Measurements from ENCODE around the gene KREMEN1.
A peak's percentile ranks its signal among the peaks of the same experiment; 100 is the strongest.

Gene KREMEN1

GRCh38 chr22:29204455-29205183, 131.8 kb downstream of the KREMEN1 start:
- Histone ChIP-seq H3K27me3 (ENCODE audit: insufficient read depth, poor library complexity, severe bottlenecking) (no peaks in the 10 kb centered on the region), H3K27ac (replicated peaks) (0 out of 2 replicates have a peak overlapping the region, but pooled peaks have one; percentile 7), H3K4me3 (replicated peaks; ENCODE audit: insufficient read depth, low read length) (no peak overlapping the region)
- TF ChIP-seq POLR2AphosphoS5 (IDR thresholded peaks at IDR 0.05; ENCODE audit: low read depth) (no peak), CTCF (IDR thresholded peaks at IDR 0.05; ENCODE audit: insufficient read depth, low read length) (no peak), SPI1 (IDR thresholded peaks at IDR 0.05; ENCODE audit: borderline replicate concordance, low read depth) (no peak), REST (IDR thresholded peaks at IDR 0.05; ENCODE audit: insufficient replicate concordance, low read depth) (no peak), GABPA (IDR thresholded peaks at IDR 0.05; ENCODE audit: low read depth) (no peak)
- no peak for DNase-seq (ENCODE audit: low read depth in 1 of 2, low spot score in 1 of 2)

- no peak for DNase-seq (ENCODE audit: low read depth in 1 of 2, low spot score in 1 of 2)
- Histone ChIP-seq H3K4me3 (replicated peaks; ENCODE audit: insufficient read depth, low read length) (peak overlapping the region; percentile 10; the same call in 1 of the 2 replicates), H3K27me3 (ENCODE audit: insufficient read depth, poor library complexity, severe bottlenecking) (no peaks in the 10 kb centered on the region), H3K27ac (replicated peaks) (no peak overlapping the region)
- TF ChIP-seq POLR2AphosphoS5 (IDR thresholded peaks at IDR 0.05; ENCODE audit: low read depth) (no peak), GABPA (IDR thresholded peaks at IDR 0.05; ENCODE audit: low read depth) (no peak), REST (IDR thresholded peaks at IDR 0.05; ENCODE audit: insufficient replicate concordance, low read depth) (no peak), CTCF (IDR thresholded peaks at IDR 0.05; ENCODE audit: insufficient read depth, low read length) (no peak), SPI1 (IDR thresholded peaks at IDR 0.05; ENCODE audit: borderline replicate concordance, low read depth) (no peak)
Measured at GRCh38 chr22:29205252-29205593, 132.4 kb downstream of the KREMEN1 start.

- H3K4me3 ChIP-seq (replicated peaks; ENCODE audit: insufficient read depth, low read length): peak within 1 kb of the TSS; percentile 33
- no peak within 1 kb of the TSS for H3K27ac ChIP-seq (replicated peaks)
- no peaks in the 10 kb centered on the region for H3K27me3 ChIP-seq (ENCODE audit: insufficient read depth, poor library complexity, severe bottlenecking)
- no peak for DNase-seq (ENCODE audit: low read depth in 1 of 2, low spot score in 1 of 2)
- no peak for TF ChIP-seq REST (IDR thresholded peaks at IDR 0.05; ENCODE audit: insufficient replicate concordance, low read depth)
- TF ChIP-seq CTCF (IDR thresholded peaks at IDR 0.05; ENCODE audit: insufficient read depth, low read length): no peak
- TF ChIP-seq GABPA (IDR thresholded peaks at IDR 0.05; ENCODE audit: low read depth): no peak
- no peak for TF ChIP-seq SPI1 (IDR thresholded peaks at IDR 0.05; ENCODE audit: borderline replicate concordance, low read depth)
- no peak for TF ChIP-seq POLR2AphosphoS5 (IDR thresholded peaks at IDR 0.05; ENCODE audit: low read depth)
Measured at GRCh38 chr22:29205594-29206371, 132.9 kb downstream of the KREMEN1 start, which contains the start of gene EMID1. Gene EMID1 (plus strand): TSS chr22:29205896. CDS start chr22:29206039, 143 bp downstream.

Measured in HL-60 (cell line).